ENCODE data around the gene ABCC8. TPM values are rescaled to one million over a fixed set of nuclear protein-coding genes. Genes with fewer than 3 reads are reported as not detected.

Gene ABCC8
- total and polyA plus RNA-seq, 2 experiments from 2014 or later: 2.0 to 3.4 TPM

DNA sequence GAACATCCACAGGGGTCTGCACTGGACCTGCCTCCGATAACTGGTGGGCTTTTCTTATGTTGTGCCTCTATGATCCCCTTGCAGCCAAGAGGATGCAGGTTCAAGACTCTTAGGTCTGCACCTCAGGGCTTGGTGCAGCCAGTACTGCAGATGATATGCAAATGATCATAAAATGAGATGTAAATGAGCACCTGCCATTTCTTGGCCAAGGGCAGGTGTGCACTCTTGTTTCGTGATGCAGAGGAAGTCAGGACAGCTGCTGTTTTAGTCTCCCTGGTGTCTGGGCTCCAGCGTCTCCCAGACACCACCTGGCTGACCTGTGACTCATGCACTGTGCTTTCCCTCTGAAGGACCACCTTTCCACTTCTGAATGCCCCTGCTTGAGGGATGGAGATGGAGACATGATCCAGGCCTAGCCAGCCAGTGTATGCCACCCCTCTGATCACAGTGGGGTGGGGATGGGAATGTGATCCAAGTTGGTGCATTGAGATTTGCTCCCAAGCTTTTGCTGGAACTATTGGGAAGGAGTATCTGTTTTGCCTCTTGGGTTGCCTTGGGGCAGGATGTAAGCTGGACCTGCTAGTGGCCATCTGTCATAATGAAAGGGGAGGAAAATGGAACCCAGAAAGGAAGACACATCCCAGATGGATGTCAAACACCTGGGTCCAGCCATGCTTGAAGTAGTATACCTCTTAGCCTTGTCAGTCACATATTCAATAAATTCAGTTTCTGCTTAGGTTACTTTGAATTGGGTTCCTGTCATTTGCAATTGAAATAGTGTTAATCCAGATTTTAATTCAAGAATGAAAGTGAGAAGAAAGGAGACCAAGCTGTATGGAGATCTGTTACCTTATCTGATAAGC, 84.9 kb downstream of the ABCC8 start (continued):
- TF ChIP-seq, protein P1, sequence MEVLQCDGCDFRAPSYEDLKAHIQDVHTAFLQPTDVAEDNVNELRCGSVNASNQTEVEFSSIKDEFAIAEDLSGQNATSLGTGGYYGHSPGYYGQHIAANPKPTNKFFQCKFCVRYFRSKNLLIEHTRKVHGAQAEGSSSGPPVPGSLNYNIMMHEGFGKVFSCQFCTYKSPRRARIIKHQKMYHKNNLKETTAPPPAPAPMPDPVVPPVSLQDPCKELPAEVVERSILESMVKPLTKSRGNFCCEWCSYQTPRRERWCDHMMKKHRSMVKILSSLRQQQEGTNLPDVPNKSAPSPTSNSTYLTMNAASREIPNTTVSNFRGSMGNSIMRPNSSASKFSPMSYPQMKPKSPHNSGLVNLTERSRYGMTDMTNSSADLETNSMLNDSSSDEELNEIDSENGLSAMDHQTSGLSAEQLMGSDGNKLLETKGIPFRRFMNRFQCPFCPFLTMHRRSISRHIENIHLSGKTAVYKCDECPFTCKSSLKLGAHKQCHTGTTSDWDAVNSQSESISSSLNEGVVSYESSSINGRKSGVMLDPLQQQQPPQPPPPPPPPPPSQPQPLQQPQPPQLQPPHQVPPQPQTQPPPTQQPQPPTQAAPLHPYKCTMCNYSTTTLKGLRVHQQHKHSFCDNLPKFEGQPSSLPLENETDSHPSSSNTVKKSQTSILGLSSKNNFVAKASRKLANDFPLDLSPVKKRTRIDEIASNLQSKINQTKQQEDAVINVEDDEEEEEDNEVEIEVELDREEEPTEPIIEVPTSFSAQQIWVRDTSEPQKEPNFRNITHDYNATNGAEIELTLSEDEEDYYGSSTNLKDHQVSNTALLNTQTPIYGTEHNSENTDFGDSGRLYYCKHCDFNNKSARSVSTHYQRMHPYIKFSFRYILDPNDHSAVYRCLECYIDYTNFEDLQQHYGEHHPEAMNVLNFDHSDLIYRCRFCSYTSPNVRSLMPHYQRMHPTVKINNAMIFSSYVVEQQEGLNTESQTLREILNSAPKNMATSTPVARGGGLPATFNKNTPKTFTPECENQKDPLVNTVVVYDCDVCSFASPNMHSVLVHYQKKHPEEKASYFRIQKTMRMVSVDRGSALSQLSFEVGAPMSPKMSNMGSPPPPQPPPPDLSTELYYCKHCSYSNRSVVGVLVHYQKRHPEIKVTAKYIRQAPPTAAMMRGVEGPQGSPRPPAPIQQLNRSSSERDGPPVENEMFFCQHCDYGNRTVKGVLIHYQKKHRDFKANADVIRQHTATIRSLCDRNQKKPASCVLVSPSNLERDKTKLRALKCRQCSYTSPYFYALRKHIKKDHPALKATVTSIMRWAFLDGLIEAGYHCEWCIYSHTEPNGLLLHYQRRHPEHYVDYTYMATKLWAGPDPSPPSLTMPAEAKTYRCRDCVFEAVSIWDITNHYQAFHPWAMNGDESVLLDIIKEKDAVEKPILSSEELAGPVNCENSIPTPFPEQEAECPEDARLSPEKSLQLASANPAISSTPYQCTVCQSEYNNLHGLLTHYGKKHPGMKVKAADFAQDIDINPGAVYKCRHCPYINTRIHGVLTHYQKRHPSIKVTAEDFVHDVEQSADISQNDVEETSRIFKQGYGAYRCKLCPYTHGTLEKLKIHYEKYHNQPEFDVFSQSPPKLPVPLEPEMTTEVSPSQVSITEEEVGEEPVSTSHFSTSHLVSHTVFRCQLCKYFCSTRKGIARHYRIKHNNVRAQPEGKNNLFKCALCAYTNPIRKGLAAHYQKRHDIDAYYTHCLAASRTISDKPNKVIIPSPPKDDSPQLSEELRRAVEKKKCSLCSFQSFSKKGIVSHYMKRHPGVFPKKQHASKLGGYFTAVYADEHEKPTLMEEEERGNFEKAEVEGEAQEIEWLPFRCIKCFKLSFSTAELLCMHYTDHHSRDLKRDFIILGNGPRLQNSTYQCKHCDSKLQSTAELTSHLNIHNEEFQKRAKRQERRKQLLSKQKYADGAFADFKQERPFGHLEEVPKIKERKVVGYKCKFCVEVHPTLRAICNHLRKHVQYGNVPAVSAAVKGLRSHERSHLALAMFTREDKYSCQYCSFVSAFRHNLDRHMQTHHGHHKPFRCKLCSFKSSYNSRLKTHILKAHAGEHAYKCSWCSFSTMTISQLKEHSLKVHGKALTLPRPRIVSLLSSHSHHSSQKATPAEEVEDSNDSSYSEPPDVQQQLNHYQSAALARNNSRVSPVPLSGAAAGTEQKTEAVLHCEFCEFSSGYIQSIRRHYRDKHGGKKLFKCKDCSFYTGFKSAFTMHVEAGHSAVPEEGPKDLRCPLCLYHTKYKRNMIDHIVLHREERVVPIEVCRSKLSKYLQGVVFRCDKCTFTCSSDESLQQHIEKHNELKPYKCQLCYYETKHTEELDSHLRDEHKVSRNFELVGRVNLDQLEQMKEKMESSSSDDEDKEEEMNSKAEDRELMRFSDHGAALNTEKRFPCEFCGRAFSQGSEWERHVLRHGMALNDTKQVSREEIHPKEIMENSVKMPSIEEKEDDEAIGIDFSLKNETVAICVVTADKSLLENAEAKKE (CRISPR knock-in tag; IDR thresholded peaks at IDR 0.05): no peak
- TF ChIP-seq EZH2phosphoT487 (IDR thresholded peaks at IDR 0.05; ENCODE audit: unreplicated experiment): no peak
- TF ChIP-seq ETS1 (IDR thresholded peaks at IDR 0.05): no peak
- TF ChIP-seq CREB1 (CRISPR knock-in tag; IDR thresholded peaks at IDR 0.05; ENCODE audit: low read depth): no peak
- no peak for TF ChIP-seq ZNF331 (CRISPR knock-in tag; IDR thresholded peaks at IDR 0.05; ENCODE audit: low read depth)

- Mint-ChIP-seq H3K9me3 (no peaks in the 10 kb centered on the region), H3K27me3 (ENCODE audit: insufficient read depth, low read depth, poor library complexity) (peaks cover 19% of the 10 kb centered on the region), H3K36me3 (ENCODE audit: low read depth) (peaks cover 10% of the 10 kb centered on the region; the same call in 2 of the 3 replicates), H3K27ac (no peak overlapping the region), H3K4me1 (peaks cover 10% of the 10 kb centered on the region; the same call in 2 of the 3 replicates), H3K4me3 (peak overlapping the region; percentile 72)
- H3K27me3 ChIP-seq (ENCODE audit: insufficient read depth): no peaks in the 10 kb centered on the region
- no peaks in the 10 kb centered on the region for H3F3A ChIP-seq (replicated peaks; ENCODE audit: low read depth)
- DNase-seq (ENCODE audit: low spot score): no peak
- peaks cover 7% of the 10 kb centered on the region; the same call in 1 of the 2 replicates for H3K4me1 ChIP-seq (ENCODE audit: insufficient read depth)
- peak overlapping the region; percentile 80 for H2AFZ ChIP-seq
- no peaks in the 10 kb centered on the region for H3K79me2 ChIP-seq (replicated peaks; ENCODE audit: insufficient read depth)
- H3K4me3 ChIP-seq: peak overlapping the region; percentile 70
- H3K36me3 ChIP-seq (ENCODE audit: insufficient read depth): no peaks in the 10 kb centered on the region
- peak overlapping the region; percentile 77 for H3K4me2 ChIP-seq
- H4K20me1 ChIP-seq (replicated peaks; ENCODE audit: insufficient read depth): no peaks in the 10 kb centered on the region
- TF ChIP-seq EZH2phosphoT487 (IDR thresholded peaks at IDR 0.05; ENCODE audit: unreplicated experiment) (no peak), ETS1 (IDR thresholded peaks at IDR 0.05) (no peak), NANOG (IDR thresholded peaks at IDR 0.05; ENCODE audit: borderline replicate concordance) (no peak)
- ATAC-seq: peak; percentile 2; the same call in 2 of the 3 replicates
- H3K9me2 ChIP-seq (ENCODE audit: insufficient read depth): 0 out of 2 replicates have a peak, but pooled peaks cover 3% of the 10 kb centered on the region
- no peak overlapping the region for H3K27ac ChIP-seq (ENCODE audit: low read depth)
Measured at GRCh38 chr11:17389957-17390649, 86.5 kb downstream of the ABCC8 start.
